ENCODE results near the gene MEIOC. TPM values are rescaled to one million over a fixed set of nuclear protein-coding genes. Genes with fewer than 3 reads are reported as not detected.

Gene MEIOC
- total and polyA plus RNA-seq, 2 of the 4 experiments (the other 2 are of a cell fraction): 0.27 to 0.36 TPM

DNA sequence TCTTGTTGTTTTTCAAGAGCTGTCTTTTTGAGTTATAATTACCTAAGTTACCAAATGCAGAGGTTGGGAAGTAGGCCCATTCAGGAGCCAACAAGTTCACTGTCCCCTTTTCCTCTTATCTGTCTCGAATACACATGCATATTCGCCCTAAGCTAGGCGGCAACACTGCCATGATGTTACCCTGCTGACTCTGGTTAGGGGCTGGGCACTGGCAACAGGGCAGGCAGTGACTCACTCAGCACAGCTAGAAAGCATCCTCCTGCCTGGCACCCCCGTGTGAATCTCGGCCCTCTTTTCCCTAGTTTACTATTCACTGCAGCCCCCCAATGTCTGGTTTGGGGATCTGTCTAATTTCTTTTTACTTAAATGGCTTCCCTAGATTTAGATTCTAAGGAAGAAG, 66.0 kb downstream of the MEIOC start:
- no TSS peak for BruUV-seq (replicated peaks)
- TF ChIP-seq POLR2A (IDR thresholded peaks at IDR 0.05; ENCODE audit: low read depth, low read length) (no peak), RFX5 (IDR thresholded peaks at IDR 0.05; ENCODE audit: low read depth, low read length) (no peak), RCOR1 (IDR thresholded peaks at IDR 0.05; ENCODE audit: insufficient replicate concordance, low read length) (no peak), BHLHE40 (IDR thresholded peaks at IDR 0.05; ENCODE audit: low read depth, low read length) (no peak), RAD21 (IDR thresholded peaks at IDR 0.05; ENCODE audit: low read length) (no peak), MAFK (IDR thresholded peaks at IDR 0.05; ENCODE audit: low read depth, low read length) (no peak), CHD1 (IDR thresholded peaks at IDR 0.05; ENCODE audit: low read depth, low read length) (no peak)
- TF ChIP-seq, protein P1, sequence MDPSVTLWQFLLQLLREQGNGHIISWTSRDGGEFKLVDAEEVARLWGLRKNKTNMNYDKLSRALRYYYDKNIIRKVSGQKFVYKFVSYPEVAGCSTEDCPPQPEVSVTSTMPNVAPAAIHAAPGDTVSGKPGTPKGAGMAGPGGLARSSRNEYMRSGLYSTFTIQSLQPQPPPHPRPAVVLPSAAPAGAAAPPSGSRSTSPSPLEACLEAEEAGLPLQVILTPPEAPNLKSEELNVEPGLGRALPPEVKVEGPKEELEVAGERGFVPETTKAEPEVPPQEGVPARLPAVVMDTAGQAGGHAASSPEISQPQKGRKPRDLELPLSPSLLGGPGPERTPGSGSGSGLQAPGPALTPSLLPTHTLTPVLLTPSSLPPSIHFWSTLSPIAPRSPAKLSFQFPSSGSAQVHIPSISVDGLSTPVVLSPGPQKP (IDR thresholded peaks at IDR 0.05; ENCODE audit: borderline replicate concordance, low read depth, low read length): no peak
- Histone ChIP-seq H2BK20ac (ENCODE audit: low read depth, low read length) (no peak overlapping the region), H3K27ac (ENCODE audit: insufficient read depth, low read length) (no peak overlapping the region), H2BK120ac (ENCODE audit: low read depth, low read length) (no peak overlapping the region), H3K4me2 (ENCODE audit: low read depth, low read length) (no peak overlapping the region), H3K23ac (ENCODE audit: low read depth, low read length) (no peak overlapping the region), H3K9me1 (ENCODE audit: insufficient read depth, low read length) (no peaks in the 10 kb centered on the region), H4K91ac (ENCODE audit: insufficient read depth, low read depth, low read length) (no peak overlapping the region), H4K8ac (ENCODE audit: low read depth in 2 of 2, low read length in 2 of 2) (no peak overlapping the region), H3K4me1 (ENCODE audit: control insufficient read depth, insufficient read depth, low read length) (no peaks in the 10 kb centered on the region), H2AK5ac (ENCODE audit: low read depth, low read length) (no peak overlapping the region), H3K9ac (ENCODE audit: low read depth, low read length) (no peak overlapping the region), H3K4me3 (ENCODE audit: insufficient read depth, low read depth, low read length) (no peak overlapping the region), H3K36me3 (ENCODE audit: control insufficient read depth, insufficient read depth, low read length) (no peaks in the 10 kb centered on the region; the same call in 1 of the 2 replicates), H2AFZ (replicated peaks; ENCODE audit: low read length, poor library complexity) (no peak overlapping the region), H4K20me1 (ENCODE audit: insufficient read depth, low read length) (no peaks in the 10 kb centered on the region), H2BK15ac (ENCODE audit: low read depth, low read length) (no peak overlapping the region), H2BK5ac (ENCODE audit: low read depth, low read length, poor library complexity, severe bottlenecking) (no peak overlapping the region), H3K18ac (ENCODE audit: low read depth, low read length) (no peak overlapping the region), H3K27me3 (ENCODE audit: control insufficient read depth, insufficient read depth, low read length) (no peaks in the 10 kb centered on the region), H3K14ac (replicated peaks; ENCODE audit: low read depth, low read length) (no peak overlapping the region), H3K4ac (ENCODE audit: low read depth, low read length) (no peak overlapping the region), H3K56ac (ENCODE audit: extremely low read depth, insufficient read depth, low read length) (no peak overlapping the region), H4K5ac (ENCODE audit: low read depth, low read length) (no peak overlapping the region), H3K79me1 (ENCODE audit: low read depth in 1 of 2, low read length in 2 of 2) (peaks cover 6 to 9% of the 10 kb centered on the region in 2 experiments; a peak in 3 of 4 replicates), H2AK9ac (replicated peaks; ENCODE audit: low read depth, low read length, poor library complexity) (no peak overlapping the region), H3K9me3 (ENCODE audit: control insufficient read depth, insufficient read depth, low read length) (no peaks in the 10 kb centered on the region)
- in situ Hi-C loops (cut with MboI; ENCODE audit: low sequenced_read_pairs): no loop called here
- intact Hi-C loops (cut with micrococcal nuclease): no loop called here
- ATAC-seq (ENCODE audit: low read depth) (no peak), DNase-seq (no peak)
- dilution Hi-C loops (cut with HindIII; ENCODE audit: low sequenced_read_pairs, unreplicated experiment): no loop called here
- ChIA-PET POLR2A (ENCODE audit: unreplicated experiment) (no interaction called here), CTCF (interaction anchor here (0.5 to 0.8 kb wide), 2 partner anchors 26 to 397 kb away, joined by 3 to 6 read pairs; no protein-coding TSS in a partner anchor)
- 67% methylated on average over 3 of the region's 5 CpGs; no CpG with 5 or more reads in 1 of the 2 experiments for WGBS, 2 experiments (ENCODE audit: extremely low coverage in 2 of 2, insufficient read length in 1 of 2)

Small RNAs within 50 kb of the gene (microRNA-seq; reads per million reads assigned to microRNA genes)
- not detected for gene RN7SL819P (ENCODE audit: insufficient read depth, insufficient read length)
- gene SMCO4P1 (ENCODE audit: insufficient read depth, insufficient read length): not detected

Small RNAs within 50 kb of the gene (small RNA-seq; reads per million reads assigned to genes)
- gene RN7SL819P: 0 reads per million in 5 experiments
- gene SMCO4P1: 0 reads per million in 5 experiments

Other genes starting within 250 kb of the MEIOC start
- gene GPATCH8, start 153.1 kb upstream of the MEIOC start, total RNA-seq (2012; rRNA removed): 8.8 and 13.3 TPM in 2 replicates
- 13.2 and 13.4 TPM in 2 replicates for gene GPATCH8, start 153.1 kb upstream of the MEIOC start, polyA plus RNA-seq (2012; rRNA removed)
- 21.3 and 22.8 TPM in 2 replicates for gene FZD2, start 99.0 kb upstream of the MEIOC start, total RNA-seq (2012; rRNA removed)
- 130 and 133 TPM in 2 replicates for gene FZD2, start 99.0 kb upstream of the MEIOC start, polyA plus RNA-seq (2012; rRNA removed)
- 20.8 and 46.4 TPM in 2 replicates for gene CCDC43, start 33.3 kb downstream of the MEIOC start, total RNA-seq (2012; rRNA removed)
- 9.3 and 11.3 TPM in 2 replicates for gene CCDC43, start 33.3 kb downstream of the MEIOC start, polyA plus RNA-seq (2012; rRNA removed)
- gene DBF4B, start 52.2 kb downstream of the MEIOC start, total RNA-seq (2012; rRNA removed): 3.6 TPM in 2 replicates
- gene DBF4B, start 52.2 kb downstream of the MEIOC start, polyA plus RNA-seq (2012; rRNA removed): 10.2 and 10.7 TPM in 2 replicates
- 0.28 and 0.36 TPM in 2 replicates for gene ADAM11, start 102.5 kb downstream of the MEIOC start, total RNA-seq (2012; rRNA removed)
- 0.46 and 0.53 TPM in 2 replicates for gene ADAM11, start 102.5 kb downstream of the MEIOC start, polyA plus RNA-seq (2012; rRNA removed)
- 53.3 and 69.7 TPM in 2 replicates for gene GJC1, start 173.8 kb downstream of the MEIOC start, total RNA-seq (2012; rRNA removed)
- 23.9 and 24.1 TPM in 2 replicates for gene GJC1, start 173.8 kb downstream of the MEIOC start, polyA plus RNA-seq (2012; rRNA removed)
- gene HIGD1B, start 191.4 kb downstream of the MEIOC start, total RNA-seq (2012; rRNA removed): not detected in 2 replicates
- gene HIGD1B, start 191.4 kb downstream of the MEIOC start, polyA plus RNA-seq (2012; rRNA removed): not detected in 2 replicates
- 126 and 178 TPM in 2 replicates for gene EFTUD2, start 243.0 kb downstream of the MEIOC start, total RNA-seq (2012; rRNA removed)
- 72.5 and 74.8 TPM in 2 replicates for gene EFTUD2, start 243.0 kb downstream of the MEIOC start, polyA plus RNA-seq (2012; rRNA removed)

Data from IMR-90 (cell line).